ENCODE data around the gene IBTK.

DNA sequence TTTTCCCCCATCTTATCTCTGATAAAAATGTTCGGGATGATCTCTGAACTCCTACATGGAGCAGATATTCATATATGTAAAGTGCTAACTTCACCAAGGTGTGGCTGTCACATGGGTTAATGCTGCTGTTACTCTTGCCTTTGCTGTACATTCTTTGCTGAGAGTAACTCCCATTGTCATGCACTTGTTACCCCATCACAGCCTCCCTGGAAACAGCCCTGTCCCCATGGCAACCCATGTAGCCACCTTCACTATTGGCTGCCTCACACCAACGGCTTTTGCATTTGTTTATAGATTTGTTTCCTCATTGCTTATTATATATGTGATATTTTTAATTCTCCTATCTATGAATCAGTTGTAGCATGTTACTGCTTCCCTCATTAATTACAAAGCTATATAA lies 17.3 kb upstream of the IBTK start:
- TF ChIP-seq, protein P1, sequence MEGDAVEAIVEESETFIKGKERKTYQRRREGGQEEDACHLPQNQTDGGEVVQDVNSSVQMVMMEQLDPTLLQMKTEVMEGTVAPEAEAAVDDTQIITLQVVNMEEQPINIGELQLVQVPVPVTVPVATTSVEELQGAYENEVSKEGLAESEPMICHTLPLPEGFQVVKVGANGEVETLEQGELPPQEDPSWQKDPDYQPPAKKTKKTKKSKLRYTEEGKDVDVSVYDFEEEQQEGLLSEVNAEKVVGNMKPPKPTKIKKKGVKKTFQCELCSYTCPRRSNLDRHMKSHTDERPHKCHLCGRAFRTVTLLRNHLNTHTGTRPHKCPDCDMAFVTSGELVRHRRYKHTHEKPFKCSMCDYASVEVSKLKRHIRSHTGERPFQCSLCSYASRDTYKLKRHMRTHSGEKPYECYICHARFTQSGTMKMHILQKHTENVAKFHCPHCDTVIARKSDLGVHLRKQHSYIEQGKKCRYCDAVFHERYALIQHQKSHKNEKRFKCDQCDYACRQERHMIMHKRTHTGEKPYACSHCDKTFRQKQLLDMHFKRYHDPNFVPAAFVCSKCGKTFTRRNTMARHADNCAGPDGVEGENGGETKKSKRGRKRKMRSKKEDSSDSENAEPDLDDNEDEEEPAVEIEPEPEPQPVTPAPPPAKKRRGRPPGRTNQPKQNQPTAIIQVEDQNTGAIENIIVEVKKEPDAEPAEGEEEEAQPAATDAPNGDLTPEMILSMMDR (conservative IDR thresholded peaks at IDR 0.05; ENCODE audit: low read depth, low read length): no peak
- TF ChIP-seq, protein P2, sequence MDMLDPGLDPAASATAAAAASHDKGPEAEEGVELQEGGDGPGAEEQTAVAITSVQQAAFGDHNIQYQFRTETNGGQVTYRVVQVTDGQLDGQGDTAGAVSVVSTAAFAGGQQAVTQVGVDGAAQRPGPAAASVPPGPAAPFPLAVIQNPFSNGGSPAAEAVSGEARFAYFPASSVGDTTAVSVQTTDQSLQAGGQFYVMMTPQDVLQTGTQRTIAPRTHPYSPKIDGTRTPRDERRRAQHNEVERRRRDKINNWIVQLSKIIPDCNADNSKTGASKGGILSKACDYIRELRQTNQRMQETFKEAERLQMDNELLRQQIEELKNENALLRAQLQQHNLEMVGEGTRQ (IDR thresholded peaks at IDR 0.05; ENCODE audit: low read depth, low read length): no peak

Measured in IMR-90 (cell line).